Glutamatergic neuron (in vitro differentiated cells): ENCODE data around the gene WDHD1. TPM values are rescaled to one million over a fixed set of nuclear protein-coding genes. Genes with fewer than 3 reads are reported as not detected.
"Not testable (repeated sequence)": the region's sequence is repeated elsewhere in the genome, so short reads cannot be mapped to it uniquely, and the experiment has no call there.

Source experiments
- DNase-seq: peaks from one replicate; pipeline ENCODE4 v3.0.0; 2022
- H3K27ac Mint-ChIP-seq: one replicate; pipeline ENCODE4 v1.8.0; 2020; ENCODE audit warnings: mild to moderate bottlenecking, mixed read lengths, inconsistent platforms; ENCODE audit not compliant: unreplicated experiment
- H3K27me3 Mint-ChIP-seq: one replicate; pipeline ENCODE4 v1.8.0; 2020; ENCODE audit warnings: mild to moderate bottlenecking, moderate library complexity, mixed read lengths, inconsistent platforms; ENCODE audit not compliant: unreplicated experiment
- H3K36me3 Mint-ChIP-seq: one replicate; pipeline ENCODE4 v1.8.0; 2020; ENCODE audit warnings: mild to moderate bottlenecking, mixed read lengths, inconsistent platforms; ENCODE audit not compliant: unreplicated experiment
- H3K4me1 Mint-ChIP-seq: one replicate; pipeline ENCODE4 v1.8.0; 2020; ENCODE audit warnings: mild to moderate bottlenecking, low read depth, mixed read lengths, inconsistent platforms; ENCODE audit not compliant: unreplicated experiment
- H3K4me3 Mint-ChIP-seq: one replicate; pipeline ENCODE4 v1.8.0; 2020; ENCODE audit warnings: mild to moderate bottlenecking, mixed read lengths, inconsistent platforms; ENCODE audit not compliant: unreplicated experiment
- H3K9me3 Mint-ChIP-seq: one replicate; pipeline ENCODE4 v1.8.0; 2020; ENCODE audit warnings: mild to moderate bottlenecking, moderate library complexity, mixed read lengths, inconsistent platforms; ENCODE audit not compliant: unreplicated experiment
- total RNA-seq: library from RNA; stranded (reverse); fragmentation: NEBNext Ultra II Directional; extraction: Animal tissue kit (Norgen Biotek cat#: 25700); gene quantifications from one replicate; pipeline ENCODE4 v1.2.1, GENCODE V29; 2021; ENCODE audit not compliant: unreplicated experiment
- TF ChIP-seq, protein P1 (sequence below): fragments of 200-600 bp; sonication (generic); IDR thresholded peaks from one replicate; pipeline ENCODE4 v1.5.0; 2021; ENCODE audit not compliant: partially characterized antibody, unreplicated experiment

Gene WDHD1
- total RNA-seq, 1 donor from 2014 or later: 13.9 TPM

DNA sequence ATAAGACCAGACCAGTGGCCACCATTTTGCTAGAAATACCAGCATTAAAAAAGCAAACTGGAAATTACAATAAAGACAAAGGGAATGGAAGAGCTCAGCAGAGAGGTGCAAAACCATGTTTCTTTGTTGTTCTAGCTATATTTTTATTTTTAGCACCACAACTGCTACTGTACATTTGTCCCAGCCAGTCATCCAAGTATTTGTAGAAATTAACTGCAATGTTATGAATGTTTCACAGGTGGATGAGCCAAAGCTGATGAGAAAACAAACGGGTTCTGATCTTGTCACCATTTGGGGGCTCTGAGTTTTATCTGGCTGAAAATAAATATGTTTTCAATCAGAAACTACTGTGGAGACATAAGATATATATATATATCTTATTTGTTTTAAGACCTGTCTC, 99.3 kb downstream of the WDHD1 start:
- Mint-ChIP-seq H3K27ac (no peak overlapping the region), H3K9me3 (no peaks in the 10 kb centered on the region), H3K4me1 (peaks cover 3% of the 10 kb centered on the region), H3K36me3 (no peaks in the 10 kb centered on the region), H3K27me3 (no peaks in the 10 kb centered on the region), H3K4me3 (no peak overlapping the region)
- DNase-seq: no peak
- TF ChIP-seq, protein P1, sequence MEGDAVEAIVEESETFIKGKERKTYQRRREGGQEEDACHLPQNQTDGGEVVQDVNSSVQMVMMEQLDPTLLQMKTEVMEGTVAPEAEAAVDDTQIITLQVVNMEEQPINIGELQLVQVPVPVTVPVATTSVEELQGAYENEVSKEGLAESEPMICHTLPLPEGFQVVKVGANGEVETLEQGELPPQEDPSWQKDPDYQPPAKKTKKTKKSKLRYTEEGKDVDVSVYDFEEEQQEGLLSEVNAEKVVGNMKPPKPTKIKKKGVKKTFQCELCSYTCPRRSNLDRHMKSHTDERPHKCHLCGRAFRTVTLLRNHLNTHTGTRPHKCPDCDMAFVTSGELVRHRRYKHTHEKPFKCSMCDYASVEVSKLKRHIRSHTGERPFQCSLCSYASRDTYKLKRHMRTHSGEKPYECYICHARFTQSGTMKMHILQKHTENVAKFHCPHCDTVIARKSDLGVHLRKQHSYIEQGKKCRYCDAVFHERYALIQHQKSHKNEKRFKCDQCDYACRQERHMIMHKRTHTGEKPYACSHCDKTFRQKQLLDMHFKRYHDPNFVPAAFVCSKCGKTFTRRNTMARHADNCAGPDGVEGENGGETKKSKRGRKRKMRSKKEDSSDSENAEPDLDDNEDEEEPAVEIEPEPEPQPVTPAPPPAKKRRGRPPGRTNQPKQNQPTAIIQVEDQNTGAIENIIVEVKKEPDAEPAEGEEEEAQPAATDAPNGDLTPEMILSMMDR: no peak

DNA sequence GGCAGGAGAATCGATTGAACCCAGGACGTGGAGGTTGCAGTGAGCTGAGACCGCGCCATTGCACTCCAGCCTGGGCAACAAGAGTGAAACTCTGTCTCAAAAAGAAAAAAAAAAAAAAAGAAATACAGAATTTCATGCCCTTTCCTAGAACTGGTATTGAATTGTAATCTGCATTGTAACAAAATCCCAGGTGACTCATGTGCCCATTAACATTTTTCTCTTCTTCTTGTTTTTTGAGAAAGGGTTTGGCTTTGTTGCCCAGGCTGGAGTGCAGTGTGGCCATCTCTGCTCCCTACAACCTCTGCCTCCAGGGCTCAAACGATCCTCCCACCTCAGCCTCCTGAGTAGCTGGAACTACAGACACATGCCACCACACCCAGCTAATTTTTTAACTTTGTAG, 100.3 kb downstream of the WDHD1 start:
- not testable (repeated sequence) for H3K36me3 Mint-ChIP-seq, H3K4me1 Mint-ChIP-seq, H3K27me3 Mint-ChIP-seq, H3K4me3 Mint-ChIP-seq, H3K9me3 Mint-ChIP-seq, DNase-seq, H3K27ac Mint-ChIP-seq

DNA sequence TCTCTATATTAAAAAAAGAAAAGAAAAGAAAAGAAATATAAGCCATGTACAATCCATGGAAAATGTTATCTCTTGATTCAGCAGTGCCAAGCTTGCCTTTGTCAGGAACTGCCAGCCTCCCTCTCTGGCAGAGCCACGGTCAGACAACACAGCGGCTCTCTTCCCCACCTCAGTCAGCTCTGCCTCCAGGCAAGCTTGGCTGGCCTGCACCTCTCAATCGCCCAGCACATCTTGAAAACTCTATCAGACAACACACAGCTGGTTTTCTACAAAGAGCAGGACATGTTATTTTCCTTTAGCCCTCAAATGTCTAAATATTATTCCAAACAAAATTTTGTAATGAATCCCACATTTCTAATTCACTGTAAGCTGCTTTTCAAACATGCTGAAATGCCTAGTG, 104.3 kb downstream of the WDHD1 start:
- H3K27ac Mint-ChIP-seq: no peak overlapping the region
- TF ChIP-seq, protein P1: no peak
- H3K36me3 Mint-ChIP-seq: no peaks in the 10 kb centered on the region
- no peaks in the 10 kb centered on the region for H3K9me3 Mint-ChIP-seq
- DNase-seq: no peak
- H3K27me3 Mint-ChIP-seq: no peaks in the 10 kb centered on the region
- H3K4me1 Mint-ChIP-seq: peaks cover 3% of the 10 kb centered on the region
- H3K4me3 Mint-ChIP-seq: no peak overlapping the region

DNA sequence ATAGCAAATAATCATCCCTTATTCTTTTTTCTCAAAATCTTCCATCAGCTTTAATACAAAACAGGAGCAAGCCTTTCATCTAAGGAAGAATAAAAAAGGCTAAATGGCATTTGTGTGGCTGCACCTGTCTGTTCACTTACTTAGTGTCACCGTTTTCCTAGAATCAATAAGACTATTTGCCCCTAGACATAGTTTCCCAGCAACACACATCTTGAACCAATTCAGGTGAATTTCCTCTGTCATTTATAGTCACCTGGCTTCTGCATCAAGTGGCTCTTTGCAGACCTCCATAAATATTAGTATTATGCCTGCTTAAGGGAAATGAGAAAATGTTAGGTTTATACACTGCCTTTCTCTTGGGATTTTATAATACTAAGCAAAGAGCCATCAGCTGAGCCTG, 106.8 kb downstream of the WDHD1 start:
- no peak for DNase-seq
- Mint-ChIP-seq H3K36me3 (no peaks in the 10 kb centered on the region), H3K4me3 (no peak overlapping the region), H3K9me3 (peaks cover 1% of the 10 kb centered on the region), H3K4me1 (no peaks in the 10 kb centered on the region), H3K27ac (no peak overlapping the region), H3K27me3 (no peaks in the 10 kb centered on the region)
- TF ChIP-seq, protein P1: no peak

DNA sequence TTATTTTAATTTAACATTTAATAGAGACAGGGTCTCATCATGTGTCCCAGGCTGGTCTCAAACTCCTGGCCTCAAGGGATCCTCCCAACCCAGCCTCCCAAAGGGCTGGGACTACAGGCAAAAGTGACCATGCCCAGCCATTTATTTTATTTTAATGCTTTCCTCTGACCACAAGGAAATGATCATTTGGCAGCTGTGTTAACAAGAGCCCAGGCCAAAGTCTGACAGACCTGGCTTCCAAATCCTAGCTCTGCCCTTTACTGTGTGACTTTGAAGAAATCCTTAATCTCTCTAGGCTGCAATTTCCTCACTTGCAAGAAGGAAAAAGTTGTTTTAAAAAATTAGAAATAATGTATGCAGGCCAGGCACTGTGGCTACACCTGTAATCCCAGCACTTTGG, 107.6 kb downstream of the WDHD1 start:
- H3K36me3 Mint-ChIP-seq: no peaks in the 10 kb centered on the region

More for the DNA sequence above, 107.6 kb downstream of the WDHD1 start:
- TF ChIP-seq, protein P1: no peak
- Mint-ChIP-seq H3K27me3 (no peaks in the 10 kb centered on the region), H3K4me3 (no peak overlapping the region), H3K27ac (no peak overlapping the region), H3K4me1 (no peaks in the 10 kb centered on the region), H3K9me3 (peaks cover 1% of the 10 kb centered on the region)
- no peak for DNase-seq
